Stomach (tissue), 19 donors: ENCODE data around the gene ABCD3. TPM values are rescaled to one million over a fixed set of nuclear protein-coding genes. Genes with fewer than 3 reads are reported as not detected.
A peak's percentile ranks its signal among the peaks of the same experiment; 100 is the strongest.
"Not testable (repeated sequence)": the region's sequence is repeated elsewhere in the genome, so short reads cannot be mapped to it uniquely, and the experiment has no call there.

Experiments
- DNase-seq, 2 donors: peaks; one replicate each; pipeline versions ENCODE4 v3.0.0 to v3.0.0-alpha.2; 2013 to 2019
- H3K27ac ChIP-seq, 5 donors: fragments of 200-600 bp in 4 of 5; sonication (generic) in 4 of 5; one replicate each; pipeline ENCODE4 v1.5.1; 2013 to 2019; ENCODE audit warnings: mild to moderate bottlenecking in 1 of 5, moderate library complexity in 1 of 5
- H3K27me3 ChIP-seq, 3 donors: fragments of 200-600 bp; sonication (generic); one replicate each; pipeline ENCODE4 v1.5.1; 2017 to 2019; ENCODE audit warnings: mixed run types in 1 of 3
- H3K36me3 ChIP-seq, 4 donors: fragments of 200-600 bp; sonication (generic); 1 replicate in 3 of 4; 2 replicates in 1 of 4; pipeline ENCODE4 v1.5.1; 2016 to 2019
- H3K4me1 ChIP-seq, 4 donors: fragments of 200-600 bp; sonication (generic); one replicate each; pipeline ENCODE4 v1.5.1; 2016 to 2019
- H3K4me3 ChIP-seq, 4 donors: fragments of 200-600 bp; sonication (generic) in 3 of 4; one replicate each; pipeline ENCODE4 v1.5.1; 2016 to 2019; ENCODE audit warnings: mild to moderate bottlenecking in 1 of 4
- H3K9me3 ChIP-seq, 4 donors: fragments of 200-600 bp; sonication (generic); one replicate each; pipeline ENCODE4 v1.5.1; 2016 to 2019
- CTCF ChIP-seq, 7 experiments: fragments of 450-650 bp in 4 of 7; fragments of 200-600 bp in 3 of 7; sonication (generic) in 3 of 7; IDR thresholded peaks; one replicate each; pipeline ENCODE4 v1.5.1; 2016 to 2019; ENCODE audit warnings: antibody characterized with exemption in 7 of 7, control low read depth in 2 of 7, mild to moderate bottlenecking in 1 of 7
- EP300 ChIP-seq: sonication (generic); formaldehyde crosslinking; IDR thresholded peaks from one replicate; pipeline ENCODE4 v1.6.1; 2017; ENCODE audit warnings: antibody characterized with exemption
- POLR2A ChIP-seq, 4 donors: fragments of 450-650 bp; IDR thresholded peaks; one replicate each; pipeline ENCODE4 v1.6.1; 2016; ENCODE audit warnings: antibody characterized with exemption in 4 of 4, control low read depth in 2 of 4, mild to moderate bottlenecking in 1 of 4, moderate library complexity in 1 of 4
- POLR2AphosphoS5 ChIP-seq, 3 donors: sonication (generic); formaldehyde crosslinking; IDR thresholded peaks; one replicate each; pipeline ENCODE4 v1.6.1; 2016; ENCODE audit warnings: antibody characterized with exemption in 3 of 3
- WGBS, 5 donors: extraction: QIAGEN DNeasy Blood & Tissue Kit in 3 of 5; methylation state at CpG; one replicate each; pipeline versions ENCODE4 v1.1.5 to v1.1.7; 2013 to 2018; 5-methylcytosine and 5-hydroxymethylcytosine counted together
- intact Hi-C: fragments of 100-400 bp; cut with DNase I; formaldehyde crosslinking; loops from one replicate; pipeline ENCODE4 v1.15.1; 2023; ENCODE audit warnings: low total_unique reads
- long read RNA-seq, 10 donors: transcript quantifications; one replicate each; lab custom pipeline, GENCODE V29; 2026
- polyA plus RNA-seq, 3 donors: library from polyadenylated mRNA; stranded (reverse); fragments of 200-250 nt; gene quantifications; one replicate each; pipeline ENCODE4 v1.2.3, GENCODE V29; 2013
- total RNA-seq, 5 donors: library from RNA; depleted of rRNA; stranded (reverse); fragments of >200 nt; gene quantifications; one replicate each; pipeline versions ENCODE4 v1.1.0 to v1.2.3, GENCODE V29; 2014 to 2016
- donor health status: healthy with polysubstance abuse.
- donor health status: Bipolar disorder and iron deficiency.
- donor health status: healthy.

The ABCD3 gene
- 100 to 1,000 TPM in 1 of 5 donors, 10 to 100 TPM in 3, 1 to 10 TPM in 1; 8.8 to 124 (median 34.8) TPM for total RNA-seq
- polyA plus RNA-seq, result 10 to 100 TPM; 15.9 to 20.0 (median 16.9) TPM
- long read RNA-seq, donor 1, partial matches to known transcripts, result 0 of 2 reads
- long read RNA-seq, donor 1, other reads (novel, unspliced or antisense), result 0 of 2 reads
- long read RNA-seq, donor 2, partial matches to known transcripts, result 0 of 2 reads
- long read RNA-seq, donor 2, other reads (novel, unspliced or antisense), result 0 of 2 reads
- long read RNA-seq, donor 3, partial matches to known transcripts, result 7 of 11 reads
- long read RNA-seq, donor 3, other reads (novel, unspliced or antisense), result 0 of 11 reads
- long read RNA-seq, donor 4, result 0 reads
- long read RNA-seq, donor 5, partial matches to known transcripts, result 0 of 3 reads
- long read RNA-seq, donor 5, other reads (novel, unspliced or antisense), result 0 of 3 reads
- long read RNA-seq, donor 6, result 0 reads
- long read RNA-seq, donor 7, partial matches to known transcripts, result 0 of 4 reads
- long read RNA-seq, donor 7, other reads (novel, unspliced or antisense), result 0 of 4 reads
- long read RNA-seq, donor 8, transcript ABCD3-202 (23 exons, 3,538 nt), result major isoform, 6 of 18 reads
- long read RNA-seq, donor 8, partial matches to known transcripts, result 11 of 18 reads
- long read RNA-seq, donor 8, other reads (novel, unspliced or antisense), result 0 of 18 reads
- long read RNA-seq, donor 9, transcript ABCD3-202 (23 exons, 3,538 nt), result major isoform, 5 of 5 reads
- long read RNA-seq, donor 9, partial matches to known transcripts, result 0 of 5 reads
- long read RNA-seq, donor 9, other reads (novel, unspliced or antisense), result 0 of 5 reads
- long read RNA-seq, donor 10, partial matches to known transcripts, result 0 of 2 reads
- long read RNA-seq, donor 10, other reads (novel, unspliced or antisense), result 0 of 2 reads

GRCh38 chr1:94417978-94418663, at the start of gene ABCD3:
Gene ABCD3, plus strand, starts transcription at chr1:94418389. Its CDS starts 90 bp downstream, at chr1:94418479.
- WGBS, 5 donors, result 0 to 1% (median 0%) methylated on average over 53 to 84 of the region's 84 CpGs

GRCh38 chr1:94372771-94373170, 45.4 kb upstream of the ABCD3 start:
- peak in 1 of 2 donors; percentile 44 for DNase-seq
- H3K4me1 ChIP-seq, H3K9me3 ChIP-seq, H3K27ac ChIP-seq, intact Hi-C loops, H3K36me3 ChIP-seq, H3K4me3 ChIP-seq, H3K27me3 ChIP-seq: not testable (repeated sequence)

More at GRCh38 chr1:94417978-94418663, at the start of gene ABCD3:
- Histone ChIP-seq H3K4me1 (peaks cover 23 to 54% (median 43%) of the 10 kb centered on the region in 4 donors), H3K36me3 (no peaks in the 10 kb centered on the region), H3K9me3 (no peaks in the 10 kb centered on the region), H3K27me3 (no peaks in the 10 kb centered on the region), H3K27ac (peak within 1 kb of the TSS; percentile 91 to 97 (median 95)), H3K4me3 (peak within 1 kb of the TSS; percentile 92 to 98 (median 95))
- intact Hi-C loops, result no loop called here
- DNase-seq, result peak; percentile 97 to 99
- peak in 1 of 7 experiments; percentile 14 for TF ChIP-seq CTCF (IDR thresholded peaks at IDR 0.05)
- peak in 2 of 4 donors; percentile 63 to 64 for TF ChIP-seq POLR2A (IDR thresholded peaks at IDR 0.05)
- peak; percentile 69 to 96 (median 87) for TF ChIP-seq POLR2AphosphoS5 (IDR thresholded peaks at IDR 0.05)
- no peak for TF ChIP-seq EP300

GRCh38 chr1:94373311-94373710, 44.9 kb upstream of the ABCD3 start:
- intact Hi-C loops, result not testable (repeated sequence)
- TF ChIP-seq POLR2AphosphoS5 (IDR thresholded peaks at IDR 0.05), result peak in 1 of 3 donors; percentile 37
- WGBS, 5 donors, result 12 to 62% (median 42%) methylated on average over 2 of the region's 2 CpGs

GRCh38 chr1:94375666-94376065, 42.5 kb upstream of the ABCD3 start:
- WGBS, 5 donors, result 73 to 82% (median 79%) methylated on average over 7 of the region's 7 CpGs
- intact Hi-C loops, H3K4me3 ChIP-seq, H3K36me3 ChIP-seq, H3K9me3 ChIP-seq, H3K27me3 ChIP-seq, H3K27ac ChIP-seq, H3K4me1 ChIP-seq, DNase-seq: not testable (repeated sequence)

More at GRCh38 chr1:94373311-94373710, 44.9 kb upstream of the ABCD3 start:
- H3K36me3 ChIP-seq, H3K9me3 ChIP-seq, H3K27me3 ChIP-seq, H3K4me3 ChIP-seq, H3K27ac ChIP-seq, H3K4me1 ChIP-seq, DNase-seq: not testable (repeated sequence)

GRCh38 chr1:94378493-94378892, 39.7 kb upstream of the ABCD3 start:
- 51 to 65% (median 58%) methylated on average over 2 of the region's 2 CpGs for WGBS, 5 donors
- H3K9me3 ChIP-seq, DNase-seq, H3K36me3 ChIP-seq, H3K4me3 ChIP-seq, H3K27ac ChIP-seq, H3K27me3 ChIP-seq, intact Hi-C loops: not testable (repeated sequence)
- peaks cover 5 to 18% (median 10%) of the 10 kb centered on the region in 4 donors for H3K4me1 ChIP-seq

- TF ChIP-seq POLR2AphosphoS5 (IDR thresholded peaks at IDR 0.05) (no peak), EP300 (no peak), CTCF (IDR thresholded peaks at IDR 0.05) (no peak), POLR2A (IDR thresholded peaks at IDR 0.05) (no peak)
- no peak overlapping the region for H3K4me3 ChIP-seq
- H3K27me3 ChIP-seq, result no peaks in the 10 kb centered on the region
- H3K4me1 ChIP-seq, result peaks cover 6 to 28% (median 15%) of the 10 kb centered on the region in 4 donors
- no peaks in the 10 kb centered on the region for H3K36me3 ChIP-seq
- no peaks in the 10 kb centered on the region for H3K9me3 ChIP-seq
- DNase-seq, result no peak
- intact Hi-C loops, result no loop called here
- 56 to 68% (median 64%) methylated on average over 3 of the region's 3 CpGs for WGBS, 5 donors
- H3K27ac ChIP-seq, result no peak overlapping the region
Measured at GRCh38 chr1:94379615-94380014, 38.6 kb upstream of the ABCD3 start.
